GM12875 (cell line): ENCODE results near the gene PRDX5.
A peak's percentile ranks its signal among the peaks of the same experiment; 100 is the strongest.

Experiments
- H3K4me3 ChIP-seq: one replicate; pipeline ENCODE4 v1.5.1; 2011; ENCODE audit warnings: low read depth, low read length, control low read depth
- CTCF ChIP-seq: IDR thresholded peaks from 2 replicates; pipeline ENCODE4 v1.5.1; 2011; ENCODE audit warnings: low read depth, mild to moderate bottlenecking, control low read depth, inconsistent platforms, low read length, moderate library complexity, borderline replicate concordance; ENCODE audit not compliant: insufficient read depth

Gene PRDX5

GRCh38 chr11:64353715-64354506, 36.0 kb downstream of the PRDX5 start:
- no peak for TF ChIP-seq CTCF
- no peak overlapping the region for H3K4me3 ChIP-seq

GRCh38 chr11:64355078-64355940, 37.4 kb downstream of the PRDX5 start:
- peak; percentile 58 for TF ChIP-seq CTCF
- H3K4me3 ChIP-seq: no peak overlapping the region

GRCh38 chr11:64356498-64357411, 38.8 kb downstream of the PRDX5 start:
- TF ChIP-seq CTCF: peak; percentile 42; the same call in 1 of the 2 replicates
- no peak overlapping the region for H3K4me3 ChIP-seq

GRCh38 chr11:64357446-64357845, 39.5 kb downstream of the PRDX5 start:
- no peak for TF ChIP-seq CTCF
- no peak overlapping the region for H3K4me3 ChIP-seq

- no peak for TF ChIP-seq CTCF
- no peak overlapping the region for H3K4me3 ChIP-seq
These were observed 40.1 kb downstream of the PRDX5 start for GRCh38 chr11:64357904-64358535.

- peak overlapping the region; percentile 48 for H3K4me3 ChIP-seq
- TF ChIP-seq CTCF: no peak
These were observed 40.6 kb downstream of the PRDX5 start for GRCh38 chr11:64358536-64358906.
